NCI-H774 (cell line): ENCODE data around the gene CHMP2B.
A peak's percentile ranks its signal among the peaks of the same experiment; 100 is the strongest.

Source experiments
- DNase-seq: peaks from one replicate; lab custom pipeline; 2025; lab: John Stamatoyannopoulos, UW

The CHMP2B gene

GRCh38 chr3:87227104-87227834, at the start of gene CHMP2B:
Gene CHMP2B, plus strand, starts transcription at chr3:87227309. Its CDS starts 214 bp downstream, at chr3:87227523.
- DNase-seq: peak; percentile 48

GRCh38 chr3:87179642-87180041, 47.5 kb upstream of the CHMP2B start:
- no peak for DNase-seq

- DNase-seq: no peak
Observed at GRCh38 chr3:87181551-87181950, 45.6 kb upstream of the CHMP2B start.

- no peak for DNase-seq
Observed at GRCh38 chr3:87182023-87182422, 45.1 kb upstream of the CHMP2B start.

- DNase-seq: no peak
Observed at GRCh38 chr3:87186608-87187159, 40.4 kb upstream of the CHMP2B start.

- no peak for DNase-seq
Observed at GRCh38 chr3:87191175-87191574, 35.9 kb upstream of the CHMP2B start.

- DNase-seq: no peak
Observed at GRCh38 chr3:87191641-87192040, 35.5 kb upstream of the CHMP2B start.

- no peak for DNase-seq
Observed at GRCh38 chr3:87196879-87197278, 30.2 kb upstream of the CHMP2B start.

GRCh38 chr3:87197531-87197930, 29.6 kb upstream of the CHMP2B start:
- DNase-seq: no peak

- DNase-seq: no peak
Observed at GRCh38 chr3:87198774-87199173, 28.3 kb upstream of the CHMP2B start.

- no peak for DNase-seq
Observed at GRCh38 chr3:87199628-87200027, 27.5 kb upstream of the CHMP2B start.

- DNase-seq: no peak
Observed at GRCh38 chr3:87200060-87200647, 27.0 kb upstream of the CHMP2B start.

- no peak for DNase-seq
Observed at GRCh38 chr3:87201727-87202126, 25.4 kb upstream of the CHMP2B start.

GRCh38 chr3:87203809-87204208, 23.3 kb upstream of the CHMP2B start:
- no peak for DNase-seq

GRCh38 chr3:87206070-87206469, 21.0 kb upstream of the CHMP2B start:
- DNase-seq: no peak

GRCh38 chr3:87206635-87207034, 20.5 kb upstream of the CHMP2B start:
- no peak for DNase-seq

GRCh38 chr3:87207460-87207859, 19.6 kb upstream of the CHMP2B start:
- DNase-seq: no peak

GRCh38 chr3:87209111-87209510, 18.0 kb upstream of the CHMP2B start:
- no peak for DNase-seq

- DNase-seq: no peak
Observed at GRCh38 chr3:87218560-87218959, 8.5 kb upstream of the CHMP2B start.

GRCh38 chr3:87219611-87220010, 7.5 kb upstream of the CHMP2B start:
- no peak for DNase-seq

GRCh38 chr3:87225659-87226058, 1.4 kb upstream of the CHMP2B start:
- DNase-seq: no peak

GRCh38 chr3:87227835-87228144, 681 bp downstream of the CHMP2B start:
- no peak for DNase-seq

GRCh38 chr3:87228316-87228715, 1.2 kb downstream of the CHMP2B start:
- DNase-seq: no peak

GRCh38 chr3:87229113-87229512, 2.0 kb downstream of the CHMP2B start:
- DNase-seq: no peak
